ENCODE results near the gene SMC5. TPM values are rescaled to one million over a fixed set of nuclear protein-coding genes. Genes with fewer than 3 reads are reported as not detected.
A peak's percentile ranks its signal among the peaks of the same experiment; 100 is the strongest.

The SMC5 gene
- polyA plus RNA-seq, 1 of the 3 experiments (the other 2 are of a cell fraction) = 5.3 TPM

DNA sequence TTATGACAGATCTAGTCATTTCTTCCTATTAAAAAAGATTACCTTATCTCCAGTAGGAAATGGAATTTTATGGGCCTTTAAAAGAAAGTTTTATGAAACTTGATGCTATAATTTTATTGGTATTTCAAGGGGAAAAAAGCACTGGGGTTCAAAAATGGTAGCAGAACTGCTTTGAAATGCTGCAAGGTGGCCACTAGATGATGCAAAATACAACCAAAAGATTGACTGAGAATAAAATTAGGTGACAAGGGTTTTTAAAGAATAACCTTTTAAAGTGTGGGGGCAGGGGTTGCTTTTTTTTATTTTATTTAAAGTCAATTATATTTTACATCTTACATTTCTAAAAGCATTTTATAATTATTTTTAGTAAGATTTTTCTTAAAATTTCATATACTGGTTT is 94.0 kb downstream of the SMC5 start:
- H3K4me1 ChIP-seq (ENCODE audit: control insufficient read depth in 1 of 2, insufficient read depth in 2 of 2, low read depth in 1 of 2, low read length in 1 of 2) = no peaks in the 10 kb centered on the region
- H3K79me2 ChIP-seq (ENCODE audit: insufficient read depth) = no peaks in the 10 kb centered on the region
- no peak overlapping the region for H3K4me2 ChIP-seq
- H4K20me1 ChIP-seq (ENCODE audit: insufficient read depth) = no peaks in the 10 kb centered on the region
- DNase-seq = no peak
- POLR2A ChIA-PET = no interaction called here
- H3K9me3 ChIP-seq = no peaks in the 10 kb centered on the region
- H2AFZ ChIP-seq (ENCODE audit: low read depth) = no peak overlapping the region
- H3K4me3 ChIP-seq (ENCODE audit: low read depth in 2 of 2, low read length in 1 of 2) = no peak overlapping the region
- H3K27ac ChIP-seq (ENCODE audit: low read depth in 2 of 2, low read length in 1 of 2) = 0 out of 4 replicates have a peak overlapping the region, but pooled peaks of 1 of the 2 experiments have one; percentile 0
- no peak overlapping the region for H3K9ac ChIP-seq
- H3K27me3 ChIP-seq (ENCODE audit: insufficient read depth) = no peaks in the 10 kb centered on the region
- CTCF ChIA-PET = interaction anchor here (1.1 to 1.7 kb wide), 4 partner anchors 9 to 249 kb away, joined by 3 to 15 read pairs (median 4); no protein-coding TSS in a partner anchor
- peak; percentile 50 for TF ChIP-seq SMC3 (IDR thresholded peaks at IDR 0.05; ENCODE audit: low read depth, low read length)
- TF ChIP-seq ZBTB33 (IDR thresholded peaks at IDR 0.05; ENCODE audit: borderline replicate concordance, low read depth) = no peak
- TF ChIP-seq, protein P1, sequence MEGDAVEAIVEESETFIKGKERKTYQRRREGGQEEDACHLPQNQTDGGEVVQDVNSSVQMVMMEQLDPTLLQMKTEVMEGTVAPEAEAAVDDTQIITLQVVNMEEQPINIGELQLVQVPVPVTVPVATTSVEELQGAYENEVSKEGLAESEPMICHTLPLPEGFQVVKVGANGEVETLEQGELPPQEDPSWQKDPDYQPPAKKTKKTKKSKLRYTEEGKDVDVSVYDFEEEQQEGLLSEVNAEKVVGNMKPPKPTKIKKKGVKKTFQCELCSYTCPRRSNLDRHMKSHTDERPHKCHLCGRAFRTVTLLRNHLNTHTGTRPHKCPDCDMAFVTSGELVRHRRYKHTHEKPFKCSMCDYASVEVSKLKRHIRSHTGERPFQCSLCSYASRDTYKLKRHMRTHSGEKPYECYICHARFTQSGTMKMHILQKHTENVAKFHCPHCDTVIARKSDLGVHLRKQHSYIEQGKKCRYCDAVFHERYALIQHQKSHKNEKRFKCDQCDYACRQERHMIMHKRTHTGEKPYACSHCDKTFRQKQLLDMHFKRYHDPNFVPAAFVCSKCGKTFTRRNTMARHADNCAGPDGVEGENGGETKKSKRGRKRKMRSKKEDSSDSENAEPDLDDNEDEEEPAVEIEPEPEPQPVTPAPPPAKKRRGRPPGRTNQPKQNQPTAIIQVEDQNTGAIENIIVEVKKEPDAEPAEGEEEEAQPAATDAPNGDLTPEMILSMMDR (IDR thresholded peaks at IDR 0.05) = peak; percentile 55
- TF ChIP-seq RAD21 (IDR thresholded peaks at IDR 0.05; ENCODE audit: low read length) = peak; percentile 69
- H3K9me2 ChIP-seq = no peaks in the 10 kb centered on the region
- peaks cover 28 to 68% of the 10 kb centered on the region in 2 experiments for H3K36me3 ChIP-seq (replicated peaks in 1 of 2; ENCODE audit: control insufficient read depth in 1 of 2, insufficient read depth in 2 of 2, low read length in 1 of 2)
- H3F3A ChIP-seq (replicated peaks; ENCODE audit: insufficient read depth) = peaks cover 10% of the 10 kb centered on the region

DNA sequence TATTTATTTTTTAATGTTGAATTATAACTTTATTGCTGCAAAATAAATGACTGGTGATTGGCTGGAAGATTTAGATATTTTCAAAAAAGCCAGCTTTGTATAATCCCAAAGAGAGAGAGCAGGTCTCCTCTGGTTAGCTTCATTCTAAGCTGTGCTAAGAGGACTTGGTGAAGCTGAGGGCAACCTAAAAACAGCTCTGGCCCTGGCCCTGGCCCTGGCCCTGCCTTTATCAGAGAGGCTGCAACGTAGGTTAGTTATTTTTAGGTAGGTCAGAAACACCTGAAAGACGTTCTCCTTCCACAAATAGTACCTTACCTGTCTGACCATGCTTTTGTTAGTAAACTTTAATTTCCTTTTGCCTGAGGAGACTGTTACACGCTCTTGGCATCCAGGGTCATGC is 97.0 kb downstream of the SMC5 start:
- Histone ChIP-seq H2AFZ (ENCODE audit: low read depth) (no peak overlapping the region), H3F3A (replicated peaks; ENCODE audit: insufficient read depth) (peaks cover 11% of the 10 kb centered on the region), H3K27ac (ENCODE audit: low read depth in 2 of 2, low read length in 1 of 2) (no peak overlapping the region), H4K20me1 (ENCODE audit: insufficient read depth) (no peaks in the 10 kb centered on the region), H3K27me3 (ENCODE audit: insufficient read depth) (no peaks in the 10 kb centered on the region), H3K4me3 (ENCODE audit: low read depth in 2 of 2, low read length in 1 of 2) (no peak overlapping the region), H3K9me3 (no peaks in the 10 kb centered on the region), H3K9ac (no peak overlapping the region), H3K9me2 (no peaks in the 10 kb centered on the region), H3K4me1 (ENCODE audit: control insufficient read depth in 1 of 2, insufficient read depth in 2 of 2, low read depth in 1 of 2, low read length in 1 of 2) (no peaks in the 10 kb centered on the region), H3K79me2 (ENCODE audit: insufficient read depth) (no peaks in the 10 kb centered on the region), H3K36me3 (replicated peaks in 1 of 2; ENCODE audit: control insufficient read depth in 1 of 2, insufficient read depth in 2 of 2, low read length in 1 of 2) (peaks cover 13 to 49% of the 10 kb centered on the region in 2 experiments), H3K4me2 (no peak overlapping the region)
- TF ChIP-seq GABPA (IDR thresholded peaks at IDR 0.05; ENCODE audit: low read depth) (no peak), MEF2A (IDR thresholded peaks at IDR 0.05; ENCODE audit: borderline replicate concordance, low read depth) (no peak), POLR2AphosphoS5 (IDR thresholded peaks at IDR 0.05; ENCODE audit: low read depth, low read length) (no peak), GATA2 (CRISPR knock-in tag; IDR thresholded peaks at IDR 0.05) (no peak), FOXM1 (IDR thresholded peaks at IDR 0.05; ENCODE audit: low read depth) (no peak), EZH2phosphoT487 (IDR thresholded peaks at IDR 0.05; ENCODE audit: borderline replicate concordance, low read depth) (no peak), RAD21 (IDR thresholded peaks at IDR 0.05; ENCODE audit: low read length) (no peak), FOSL2 (IDR thresholded peaks at IDR 0.05; ENCODE audit: borderline replicate concordance, low read depth) (no peak)
- TF ChIP-seq, protein P2, sequence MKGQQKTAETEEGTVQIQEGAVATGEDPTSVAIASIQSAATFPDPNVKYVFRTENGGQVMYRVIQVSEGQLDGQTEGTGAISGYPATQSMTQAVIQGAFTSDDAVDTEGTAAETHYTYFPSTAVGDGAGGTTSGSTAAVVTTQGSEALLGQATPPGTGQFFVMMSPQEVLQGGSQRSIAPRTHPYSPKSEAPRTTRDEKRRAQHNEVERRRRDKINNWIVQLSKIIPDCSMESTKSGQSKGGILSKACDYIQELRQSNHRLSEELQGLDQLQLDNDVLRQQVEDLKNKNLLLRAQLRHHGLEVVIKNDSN (IDR thresholded peaks at IDR 0.05; ENCODE audit: borderline replicate concordance, low read depth) = no peak
- CTCF ChIA-PET = interaction anchor here (0.9 to 1.1 kb wide), 3 partner anchors 15 to 247 kb away, joined by 3 to 4 read pairs (median 3); no protein-coding TSS in a partner anchor
- DNase-seq = no peak
- POLR2A ChIA-PET = no interaction called here
- 96% methylated on average over 3 of the region's 3 CpGs for WGBS (ENCODE audit: low lambda C conversion rate)
